Measurements from ENCODE around the gene ALAD.

Gene ALAD

DNA sequence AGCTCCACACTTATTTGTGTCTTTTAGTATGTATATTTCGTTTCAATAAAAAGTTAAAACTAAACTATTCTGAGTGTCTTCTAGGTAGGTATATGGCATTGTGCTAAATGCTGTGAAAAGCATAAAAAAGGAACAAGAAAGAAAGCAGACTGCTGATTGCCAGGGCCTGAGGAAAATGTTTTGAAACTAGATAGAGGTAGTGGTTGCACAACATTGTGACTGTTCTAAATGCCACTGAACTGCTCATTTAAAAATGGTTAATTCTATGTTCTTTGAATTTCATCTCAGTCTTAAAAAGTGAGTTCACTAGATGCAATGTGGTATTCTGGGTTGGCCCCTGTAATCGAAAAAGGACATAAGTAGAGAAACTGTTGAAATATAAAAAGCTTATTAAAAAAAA, 2.6 kb upstream of the ALAD start:
- in situ Hi-C loops (cut with HindIII; ENCODE audit: low sequenced_read_pairs), result loop anchor here (25.0 kb wide), 1 partner anchor 259 kb away; no protein-coding TSS in a partner anchor
- TF ChIP-seq, protein P1, sequence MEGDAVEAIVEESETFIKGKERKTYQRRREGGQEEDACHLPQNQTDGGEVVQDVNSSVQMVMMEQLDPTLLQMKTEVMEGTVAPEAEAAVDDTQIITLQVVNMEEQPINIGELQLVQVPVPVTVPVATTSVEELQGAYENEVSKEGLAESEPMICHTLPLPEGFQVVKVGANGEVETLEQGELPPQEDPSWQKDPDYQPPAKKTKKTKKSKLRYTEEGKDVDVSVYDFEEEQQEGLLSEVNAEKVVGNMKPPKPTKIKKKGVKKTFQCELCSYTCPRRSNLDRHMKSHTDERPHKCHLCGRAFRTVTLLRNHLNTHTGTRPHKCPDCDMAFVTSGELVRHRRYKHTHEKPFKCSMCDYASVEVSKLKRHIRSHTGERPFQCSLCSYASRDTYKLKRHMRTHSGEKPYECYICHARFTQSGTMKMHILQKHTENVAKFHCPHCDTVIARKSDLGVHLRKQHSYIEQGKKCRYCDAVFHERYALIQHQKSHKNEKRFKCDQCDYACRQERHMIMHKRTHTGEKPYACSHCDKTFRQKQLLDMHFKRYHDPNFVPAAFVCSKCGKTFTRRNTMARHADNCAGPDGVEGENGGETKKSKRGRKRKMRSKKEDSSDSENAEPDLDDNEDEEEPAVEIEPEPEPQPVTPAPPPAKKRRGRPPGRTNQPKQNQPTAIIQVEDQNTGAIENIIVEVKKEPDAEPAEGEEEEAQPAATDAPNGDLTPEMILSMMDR (IDR thresholded peaks at IDR 0.05; ENCODE audit: low read depth, low read length), result no peak
- H3K4me3 ChIP-seq (ENCODE audit: low read depth, low read length), result no peak overlapping the region
- DNase-seq (ENCODE audit: low read depth, low spot score), result no peak

DNA sequence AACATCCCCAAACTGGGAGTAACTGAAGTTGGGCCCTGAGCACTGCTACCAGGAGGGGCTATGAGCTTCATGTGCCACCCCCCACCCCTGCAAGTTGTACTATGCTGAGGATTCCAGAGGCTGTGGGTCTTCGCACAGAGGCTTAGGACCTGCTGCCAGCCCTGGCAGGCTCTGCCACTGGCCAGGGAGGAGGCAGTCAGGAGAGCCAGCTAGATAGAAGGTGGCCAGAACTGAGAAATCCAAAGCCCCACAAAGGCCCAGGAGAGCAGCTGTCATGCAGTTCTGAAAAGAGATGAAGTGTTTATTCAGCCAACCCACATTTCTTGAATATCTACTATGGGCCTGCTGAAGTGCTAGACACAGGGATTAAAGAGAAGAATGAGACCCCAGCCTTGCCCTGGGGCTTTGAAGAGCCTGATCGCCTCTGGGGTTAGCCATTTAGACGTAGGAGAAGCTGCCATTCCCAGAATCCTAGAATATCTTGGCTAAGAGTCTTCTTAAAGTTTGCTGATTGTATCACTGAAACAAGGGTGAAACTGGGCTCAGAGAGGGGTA, 1.4 kb downstream of the ALAD start:
- H3K4me3 ChIP-seq (ENCODE audit: low read depth, low read length), result no peak overlapping the region
- no peak for DNase-seq (ENCODE audit: low read depth, low spot score)
- in situ Hi-C loops (cut with HindIII; ENCODE audit: low sequenced_read_pairs), result loop anchor here (25.0 kb wide), 1 partner anchor 263 kb away; no protein-coding TSS in a partner anchor
- TF ChIP-seq, protein P1 (IDR thresholded peaks at IDR 0.05; ENCODE audit: low read depth, low read length), result no peak

DNA sequence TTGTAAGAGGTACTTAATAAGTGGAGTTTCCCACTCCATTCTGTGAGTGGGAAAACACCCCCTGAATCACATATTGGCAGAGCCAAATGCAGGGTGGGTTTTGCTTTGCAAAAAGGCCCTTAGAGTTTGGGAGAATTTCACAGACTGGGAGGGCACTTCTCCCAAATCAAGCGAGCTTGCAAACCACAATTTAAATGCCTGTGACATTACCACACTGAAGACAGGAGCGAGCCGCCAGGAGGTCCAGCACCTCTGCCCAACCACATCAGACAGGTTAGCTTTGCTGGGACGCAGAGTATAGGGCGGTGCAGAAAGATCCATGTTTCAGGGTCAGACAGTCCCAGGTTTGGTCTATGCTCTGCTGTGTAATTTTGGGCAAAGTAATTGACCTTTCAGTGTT, 2.3 kb downstream of the ALAD start:
- DNase-seq (ENCODE audit: low read depth, low spot score), result peak; percentile 39
- no peak overlapping the region for H3K4me3 ChIP-seq (ENCODE audit: low read depth, low read length)
- in situ Hi-C loops (cut with HindIII; ENCODE audit: low sequenced_read_pairs), result no loop called here
- TF ChIP-seq, protein P1 (IDR thresholded peaks at IDR 0.05; ENCODE audit: low read depth, low read length), result no peak

DNA sequence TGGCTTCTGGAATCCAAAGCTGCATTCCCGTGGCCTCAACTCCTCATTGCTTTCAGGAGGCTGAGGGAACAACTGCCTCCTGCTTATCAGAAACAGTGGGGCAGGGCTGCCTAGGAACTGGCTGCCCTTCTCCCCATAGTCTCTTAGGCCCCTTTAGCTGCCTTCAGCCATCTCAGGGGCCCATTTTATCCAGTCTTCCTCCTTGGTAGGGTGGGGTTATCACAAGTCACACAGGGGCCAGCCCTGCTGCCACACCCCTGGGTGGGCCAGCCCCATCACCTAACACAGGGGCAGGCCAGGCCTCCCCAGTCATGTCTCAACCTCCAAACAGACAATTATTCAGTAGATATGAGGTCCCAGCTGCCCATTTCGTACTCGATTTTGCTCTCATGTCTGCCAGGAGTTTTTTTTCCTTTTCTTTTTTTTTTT, 3.9 kb downstream of the ALAD start:
- in situ Hi-C loops (cut with HindIII; ENCODE audit: low sequenced_read_pairs), result no loop called here
- H3K4me3 ChIP-seq (ENCODE audit: low read depth, low read length), result no peak overlapping the region
- TF ChIP-seq, protein P1 (IDR thresholded peaks at IDR 0.05; ENCODE audit: low read depth, low read length), result no peak

DNA sequence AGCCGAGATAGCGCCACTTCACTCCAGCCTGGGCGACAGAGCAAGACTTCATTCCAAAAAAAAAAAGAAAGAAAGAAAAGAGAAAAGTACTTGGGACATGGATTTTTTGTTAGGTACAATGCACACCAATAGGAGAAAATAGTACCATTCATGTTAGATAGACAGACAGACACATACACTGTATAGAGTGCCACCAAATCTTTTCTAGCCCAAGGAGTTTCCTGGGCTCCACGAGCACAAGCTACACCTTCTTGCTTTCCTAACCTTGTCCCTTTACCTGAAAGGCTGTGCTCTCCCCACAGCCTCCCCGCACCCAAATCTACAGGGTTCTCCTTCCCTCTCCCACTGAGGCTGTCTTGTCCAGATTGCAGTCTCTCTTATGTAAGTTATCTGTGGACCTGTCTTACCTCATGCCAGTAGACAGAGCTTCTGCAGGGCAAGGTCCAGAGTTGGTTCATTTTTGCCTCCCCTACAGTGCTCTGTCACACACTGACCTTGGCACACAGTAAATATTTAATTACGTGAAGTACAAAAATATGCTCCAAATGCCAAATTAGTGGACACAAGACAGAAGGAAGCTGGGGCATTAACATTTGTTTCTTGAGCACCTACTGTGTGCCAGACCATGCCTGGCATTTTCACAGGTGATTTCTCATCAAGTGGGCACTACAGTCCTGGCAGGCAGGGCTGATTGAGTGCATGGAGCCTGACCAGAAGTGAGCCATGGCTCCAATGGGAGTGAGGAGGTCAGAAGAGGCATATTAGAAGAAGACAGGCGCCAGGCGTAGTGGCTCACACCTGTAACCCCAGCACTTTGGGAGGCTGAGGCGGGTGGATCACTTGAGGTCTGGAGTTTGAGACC, 5.9 kb downstream of the ALAD start:
- no peak for DNase-seq (ENCODE audit: low read depth, low spot score)
- H3K4me3 ChIP-seq (ENCODE audit: low read depth, low read length), result no peak overlapping the region
- in situ Hi-C loops (cut with HindIII; ENCODE audit: low sequenced_read_pairs), result no loop called here
- TF ChIP-seq, protein P1 (IDR thresholded peaks at IDR 0.05; ENCODE audit: low read depth, low read length), result no peak

More for the DNA sequence above, 3.9 kb downstream of the ALAD start:
- no peak for DNase-seq (ENCODE audit: low read depth, low spot score)

DNA sequence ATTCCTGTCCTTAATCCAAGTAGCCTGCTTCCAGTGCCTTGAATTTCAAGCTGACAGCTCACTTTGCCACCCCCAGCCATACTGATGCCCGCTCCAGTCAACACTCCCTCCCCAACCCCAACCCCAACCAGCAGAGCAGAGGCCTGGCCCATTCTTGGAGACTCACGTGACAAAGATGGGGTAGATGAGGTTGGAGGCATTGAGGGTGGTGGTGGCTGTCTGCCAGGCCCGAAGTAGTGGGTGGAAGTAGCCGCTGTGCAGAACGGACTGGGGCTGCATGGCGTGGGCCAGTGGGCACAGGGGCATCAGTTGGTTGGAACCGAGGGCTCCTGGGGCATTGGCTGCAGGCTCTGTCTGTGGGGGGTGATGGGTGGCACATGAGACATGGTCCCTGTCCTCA, 7.8 kb downstream of the ALAD start:
- in situ Hi-C loops (cut with HindIII; ENCODE audit: low sequenced_read_pairs), result no loop called here
- no peak overlapping the region for H3K4me3 ChIP-seq (ENCODE audit: low read depth, low read length)
- no peak for DNase-seq (ENCODE audit: low read depth, low spot score)
- TF ChIP-seq, protein P1 (IDR thresholded peaks at IDR 0.05; ENCODE audit: low read depth, low read length), result no peak
